ENCODE results near the gene PRTFDC1. TPM values are rescaled to one million over a fixed set of nuclear protein-coding genes. Genes with fewer than 3 reads are reported as not detected.

PRTFDC1 gene
- total RNA-seq, 3 donors from 2014 or later (not counting 1 experiment from before 2014, with no cell fraction given), result 1.2 to 1.9 (median 1.4) TPM

DNA sequence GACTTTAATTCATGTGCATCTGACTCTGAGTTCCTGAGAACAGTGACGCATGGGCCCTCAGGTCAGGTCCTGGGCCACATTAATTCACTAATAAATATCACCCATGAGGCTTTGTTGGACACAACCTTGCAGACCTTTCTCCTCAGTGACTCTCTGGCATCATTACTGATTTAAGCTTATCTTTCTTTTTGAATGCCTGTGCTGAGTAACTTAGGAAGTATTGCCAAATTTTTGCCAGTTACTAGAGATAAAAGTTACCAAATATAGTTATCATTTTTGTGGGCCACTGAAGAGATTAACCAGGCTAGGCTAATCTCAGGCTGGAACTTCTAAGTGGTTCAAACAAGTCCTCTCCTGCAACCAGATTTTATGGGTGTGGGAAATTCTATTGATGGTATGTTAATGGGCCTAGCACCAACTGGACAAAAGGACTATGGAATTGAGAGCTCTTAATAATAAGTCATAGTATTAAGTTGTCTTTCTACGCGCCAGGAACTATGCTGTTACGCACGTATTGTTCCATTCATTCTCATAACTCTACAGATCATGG is 28.8 kb upstream of the PRTFDC1 start:
- Histone ChIP-seq H3K27me3 (ENCODE audit: control insufficient read depth, insufficient read depth, low read length) (no peaks in the 10 kb centered on the region), H3K27ac (ENCODE audit: low read length) (no peak overlapping the region), H3K4me1 (ENCODE audit: control insufficient read depth, insufficient read depth, low read length) (no peaks in the 10 kb centered on the region), H3K9me3 (ENCODE audit: control insufficient read depth, insufficient read depth, low read length) (no peaks in the 10 kb centered on the region), H3K4me3 (ENCODE audit: low read length) (no peak overlapping the region), H3K36me3 (ENCODE audit: control insufficient read depth, insufficient read depth, low read length) (no peaks in the 10 kb centered on the region)
- H3K4me1 Mint-ChIP-seq, result no peaks in the 10 kb centered on the region
- no peaks in the 10 kb centered on the region for H3K9me3 Mint-ChIP-seq
- no peak overlapping the region for H3K4me3 Mint-ChIP-seq
- no peaks in the 10 kb centered on the region for H3K36me3 Mint-ChIP-seq
- ATAC-seq, result no peak
- TF ChIP-seq, protein P1, sequence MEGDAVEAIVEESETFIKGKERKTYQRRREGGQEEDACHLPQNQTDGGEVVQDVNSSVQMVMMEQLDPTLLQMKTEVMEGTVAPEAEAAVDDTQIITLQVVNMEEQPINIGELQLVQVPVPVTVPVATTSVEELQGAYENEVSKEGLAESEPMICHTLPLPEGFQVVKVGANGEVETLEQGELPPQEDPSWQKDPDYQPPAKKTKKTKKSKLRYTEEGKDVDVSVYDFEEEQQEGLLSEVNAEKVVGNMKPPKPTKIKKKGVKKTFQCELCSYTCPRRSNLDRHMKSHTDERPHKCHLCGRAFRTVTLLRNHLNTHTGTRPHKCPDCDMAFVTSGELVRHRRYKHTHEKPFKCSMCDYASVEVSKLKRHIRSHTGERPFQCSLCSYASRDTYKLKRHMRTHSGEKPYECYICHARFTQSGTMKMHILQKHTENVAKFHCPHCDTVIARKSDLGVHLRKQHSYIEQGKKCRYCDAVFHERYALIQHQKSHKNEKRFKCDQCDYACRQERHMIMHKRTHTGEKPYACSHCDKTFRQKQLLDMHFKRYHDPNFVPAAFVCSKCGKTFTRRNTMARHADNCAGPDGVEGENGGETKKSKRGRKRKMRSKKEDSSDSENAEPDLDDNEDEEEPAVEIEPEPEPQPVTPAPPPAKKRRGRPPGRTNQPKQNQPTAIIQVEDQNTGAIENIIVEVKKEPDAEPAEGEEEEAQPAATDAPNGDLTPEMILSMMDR (IDR thresholded peaks at IDR 0.05), result no peak
- intact Hi-C loops (cut with micrococcal nuclease), result no loop called here
- DNase-seq, result no peak
- H3K27ac Mint-ChIP-seq, result no peak overlapping the region
- 92% methylated on average over 3 of the region's 5 CpGs for WGBS (ENCODE audit: insufficient coverage)
- peaks cover 0 to 3% of the 10 kb centered on the region in 2 donors for H3K27me3 Mint-ChIP-seq (ENCODE audit: low read depth in 2 of 2)

DNA sequence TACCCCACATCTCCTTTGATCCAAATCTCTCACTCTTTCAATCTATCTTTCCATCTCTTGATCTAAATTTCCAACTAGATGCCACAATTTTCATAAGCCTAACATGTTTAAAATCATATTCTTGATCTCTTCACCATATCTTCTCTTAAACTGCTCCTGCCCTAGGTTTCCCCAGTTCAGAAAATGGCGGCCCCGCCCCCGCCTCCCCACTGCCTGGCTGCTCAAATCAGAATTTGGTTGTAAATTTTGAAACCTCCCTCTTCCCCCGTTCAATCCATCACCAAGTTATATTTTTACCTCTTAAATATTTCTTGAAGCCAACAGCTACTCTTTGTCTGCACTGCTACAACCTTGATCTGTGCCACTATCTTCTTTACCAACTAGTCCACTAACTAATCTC is 27.3 kb upstream of the PRTFDC1 start:
- H3K27me3 Mint-ChIP-seq (ENCODE audit: low read depth in 2 of 2), result peaks cover 0 to 3% of the 10 kb centered on the region in 2 donors
- intact Hi-C loops (cut with micrococcal nuclease), result no loop called here

DNA sequence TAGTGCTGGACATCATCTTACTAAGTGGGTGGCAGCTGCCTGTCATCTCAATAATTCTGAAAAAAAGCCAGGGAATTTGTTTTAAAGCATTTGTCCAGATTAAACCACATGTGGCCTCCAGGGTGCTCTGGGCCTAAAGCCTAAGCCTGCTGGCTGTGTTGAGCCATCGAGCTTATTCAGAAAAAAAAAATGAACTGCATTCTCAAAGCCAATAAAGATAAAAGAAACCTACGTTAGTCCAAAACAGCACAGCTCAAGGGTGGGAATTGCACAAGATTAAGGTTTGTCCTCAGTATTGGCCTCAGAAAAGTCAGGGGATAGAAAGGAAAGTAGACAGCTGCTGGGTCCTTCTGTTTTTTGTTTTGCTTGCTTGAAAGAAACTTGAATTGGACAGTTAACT is 22.6 kb upstream of the PRTFDC1 start:
- WGBS (ENCODE audit: insufficient coverage), result 88% methylated on average over 2 of the region's 2 CpGs
- intact Hi-C loops (cut with micrococcal nuclease), result no loop called here
- H3K27me3 Mint-ChIP-seq (ENCODE audit: low read depth in 2 of 2), result no peaks in the 10 kb centered on the region
- TF ChIP-seq, protein P1 (IDR thresholded peaks at IDR 0.05), result no peak
- no peaks in the 10 kb centered on the region for H3K36me3 ChIP-seq (ENCODE audit: control insufficient read depth, insufficient read depth, low read length)
- H3K4me3 Mint-ChIP-seq, result no peak overlapping the region
- no peak overlapping the region for H3K27ac Mint-ChIP-seq
- DNase-seq, result no peak
- no peak overlapping the region for H3K4me3 ChIP-seq (ENCODE audit: low read length)
- H3K27me3 ChIP-seq (ENCODE audit: control insufficient read depth, insufficient read depth, low read length), result no peaks in the 10 kb centered on the region
- no peaks in the 10 kb centered on the region for H3K36me3 Mint-ChIP-seq
- no peak overlapping the region for H3K27ac ChIP-seq (ENCODE audit: low read length)
- H3K9me3 ChIP-seq (ENCODE audit: control insufficient read depth, insufficient read depth, low read length), result no peaks in the 10 kb centered on the region
- no peaks in the 10 kb centered on the region for H3K4me1 ChIP-seq (ENCODE audit: control insufficient read depth, insufficient read depth, low read length)
- no peaks in the 10 kb centered on the region for H3K9me3 Mint-ChIP-seq
- no peak for ATAC-seq
- no peaks in the 10 kb centered on the region for H3K4me1 Mint-ChIP-seq

More for the DNA sequence above, 27.3 kb upstream of the PRTFDC1 start:
- no peaks in the 10 kb centered on the region for H3K4me1 ChIP-seq (ENCODE audit: control insufficient read depth, insufficient read depth, low read length)
- no peak for DNase-seq
- no peak overlapping the region for H3K4me3 Mint-ChIP-seq
- no peak overlapping the region for H3K4me3 ChIP-seq (ENCODE audit: low read length)
- no peaks in the 10 kb centered on the region for H3K9me3 ChIP-seq (ENCODE audit: control insufficient read depth, insufficient read depth, low read length)
- H3K27me3 ChIP-seq (ENCODE audit: control insufficient read depth, insufficient read depth, low read length), result no peaks in the 10 kb centered on the region
- TF ChIP-seq, protein P1 (IDR thresholded peaks at IDR 0.05), result no peak
- H3K27ac ChIP-seq (ENCODE audit: low read length), result no peak overlapping the region
- H3K4me1 Mint-ChIP-seq, result no peaks in the 10 kb centered on the region
- no peaks in the 10 kb centered on the region for H3K9me3 Mint-ChIP-seq
- no peak for ATAC-seq
- H3K27ac Mint-ChIP-seq, result no peak overlapping the region
- H3K36me3 Mint-ChIP-seq, result no peaks in the 10 kb centered on the region
- H3K36me3 ChIP-seq (ENCODE audit: control insufficient read depth, insufficient read depth, low read length), result no peaks in the 10 kb centered on the region
- WGBS (ENCODE audit: insufficient coverage), result 97% methylated on average over 4 of the region's 4 CpGs

DNA sequence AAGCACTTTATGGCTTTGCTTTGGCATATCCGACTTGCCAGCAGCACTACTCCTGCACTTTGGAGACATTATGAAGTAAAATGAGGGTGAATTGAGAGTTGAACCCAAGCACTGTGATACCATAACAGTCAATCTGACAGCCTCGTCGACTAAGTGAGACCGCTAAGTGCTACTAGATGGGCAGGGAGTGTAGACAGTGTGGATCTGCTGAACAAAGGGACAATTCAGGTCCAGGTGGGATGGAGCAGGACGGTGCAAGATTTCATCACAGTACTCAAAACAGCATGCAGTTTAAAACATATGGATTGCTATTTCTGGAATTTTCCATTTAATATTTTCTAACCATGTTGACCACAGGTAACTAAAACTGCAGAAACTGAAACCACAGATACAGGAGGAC is 20.8 kb upstream of the PRTFDC1 start:
- intact Hi-C loops (cut with micrococcal nuclease), result no loop called here
- Mint-ChIP-seq H3K27me3 (ENCODE audit: low read depth in 2 of 2) (no peaks in the 10 kb centered on the region), H3K27ac (no peak overlapping the region), H3K4me1 (no peaks in the 10 kb centered on the region), H3K4me3 (no peak overlapping the region), H3K36me3 (no peaks in the 10 kb centered on the region), H3K9me3 (no peaks in the 10 kb centered on the region)
- Histone ChIP-seq H3K9me3 (ENCODE audit: control insufficient read depth, insufficient read depth, low read length) (no peaks in the 10 kb centered on the region), H3K4me1 (ENCODE audit: control insufficient read depth, insufficient read depth, low read length) (no peaks in the 10 kb centered on the region), H3K36me3 (ENCODE audit: control insufficient read depth, insufficient read depth, low read length) (no peaks in the 10 kb centered on the region), H3K27ac (ENCODE audit: low read length) (no peak overlapping the region), H3K4me3 (ENCODE audit: low read length) (no peak overlapping the region), H3K27me3 (ENCODE audit: control insufficient read depth, insufficient read depth, low read length) (no peaks in the 10 kb centered on the region)
- 83% methylated on average over 5 of the region's 5 CpGs for WGBS (ENCODE audit: insufficient coverage)
- TF ChIP-seq, protein P1 (IDR thresholded peaks at IDR 0.05), result no peak
- ATAC-seq (no peak), DNase-seq (no peak)

Measured in natural killer cell (primary cell).